Measurements from ENCODE around the gene TOB2.

TOB2 gene

GRCh38 chr22:41488076-41488475, 41.5 kb upstream of the TOB2 start:
- Histone ChIP-seq H3K4me2 (ENCODE audit: low read length, poor library complexity, severe bottlenecking) (no peak overlapping the region), H3K9me3 (ENCODE audit: control insufficient read depth, low read length) (no peaks in the 10 kb centered on the region), H3K14ac (ENCODE audit: low read length in 2 of 2) (no peak overlapping the region), H3K27me3 (ENCODE audit: control insufficient read depth in 1 of 2, insufficient read depth in 1 of 2, low read length in 2 of 2) (no peaks in the 10 kb centered on the region), H3K4ac (ENCODE audit: low read depth in 1 of 2, low read length in 2 of 2) (no peak overlapping the region), H2AFZ (ENCODE audit: low read depth, low read length) (no peak overlapping the region), H2BK120ac (ENCODE audit: low read depth, low read length) (no peak overlapping the region), H3K18ac (ENCODE audit: low read depth in 1 of 2, low read length in 2 of 2) (no peak overlapping the region), H4K91ac (ENCODE audit: low read length) (no peak overlapping the region), H2BK15ac (ENCODE audit: low read depth, poor library complexity, severe bottlenecking) (no peak overlapping the region), H3K4me3 (ENCODE audit: insufficient read depth in 1 of 2, low read depth in 1 of 2, low read length in 2 of 2) (no peak overlapping the region), H2AK5ac (ENCODE audit: low read length, severe bottlenecking) (no peak overlapping the region), H3K9ac (ENCODE audit: low read length) (no peak overlapping the region), H3K4me1 (ENCODE audit: control insufficient read depth, insufficient read depth, low read depth, low read length) (peaks cover 3% of the 10 kb centered on the region), H2BK12ac (ENCODE audit: low read length in 2 of 2) (no peak overlapping the region), H4K8ac (ENCODE audit: low read length) (no peak overlapping the region), H3K79me1 (replicated peaks; ENCODE audit: low read length, poor library complexity, severe bottlenecking) (peaks cover 24% of the 10 kb centered on the region), H2BK5ac (ENCODE audit: low read depth, low read length, poor library complexity, severe bottlenecking) (no peak overlapping the region), H3K27ac (ENCODE audit: low read length, poor library complexity, severe bottlenecking) (no peak overlapping the region), H3K23ac (ENCODE audit: low read length in 2 of 2) (no peak overlapping the region), H3K36me3 (ENCODE audit: control insufficient read depth in 1 of 2, insufficient read depth in 2 of 2, low read depth in 1 of 2, low read length in 2 of 2) (no peaks in the 10 kb centered on the region)
- 96% methylated on average over 4 of the region's 4 CpGs for WGBS
- no peak for DNase-seq

- peaks cover 4% of the 10 kb centered on the region for H3K4me1 ChIP-seq (ENCODE audit: control insufficient read depth, insufficient read depth, low read depth, low read length)
- H3K4me2 ChIP-seq (ENCODE audit: low read length, poor library complexity, severe bottlenecking), result no peak overlapping the region
- no peak overlapping the region for H4K8ac ChIP-seq (ENCODE audit: low read length)
- no peaks in the 10 kb centered on the region for H3K36me3 ChIP-seq (ENCODE audit: control insufficient read depth in 1 of 2, insufficient read depth in 2 of 2, low read depth in 1 of 2, low read length in 2 of 2)
- peaks cover 22% of the 10 kb centered on the region for H3K79me1 ChIP-seq (replicated peaks; ENCODE audit: low read length, poor library complexity, severe bottlenecking)
- H3K4ac ChIP-seq (ENCODE audit: low read depth in 1 of 2, low read length in 2 of 2), result no peak overlapping the region
- H3K4me3 ChIP-seq (ENCODE audit: insufficient read depth in 1 of 2, low read depth in 1 of 2, low read length in 2 of 2), result no peak overlapping the region
- H3K9ac ChIP-seq (ENCODE audit: low read length), result no peak overlapping the region
- H2BK12ac ChIP-seq (ENCODE audit: low read length in 2 of 2), result no peak overlapping the region
- no peak overlapping the region for H2AFZ ChIP-seq (ENCODE audit: low read depth, low read length)
- H2BK5ac ChIP-seq (ENCODE audit: low read depth, low read length, poor library complexity, severe bottlenecking), result no peak overlapping the region
- H2BK120ac ChIP-seq (ENCODE audit: low read depth, low read length), result no peak overlapping the region
- H3K14ac ChIP-seq (ENCODE audit: low read length in 2 of 2), result no peak overlapping the region
- WGBS, result 97% methylated on average over 7 of the region's 8 CpGs
- H3K27ac ChIP-seq (ENCODE audit: low read length, poor library complexity, severe bottlenecking), result no peak overlapping the region
- no peak overlapping the region for H3K18ac ChIP-seq (ENCODE audit: low read depth in 1 of 2, low read length in 2 of 2)
- no peaks in the 10 kb centered on the region for H3K27me3 ChIP-seq (ENCODE audit: control insufficient read depth in 1 of 2, insufficient read depth in 1 of 2, low read length in 2 of 2)
- H3K23ac ChIP-seq (ENCODE audit: low read length in 2 of 2), result no peak overlapping the region
- H4K91ac ChIP-seq (ENCODE audit: low read length), result no peak overlapping the region
- no peak for DNase-seq
- no peaks in the 10 kb centered on the region for H3K9me3 ChIP-seq (ENCODE audit: control insufficient read depth, low read length)
- no peak overlapping the region for H2BK15ac ChIP-seq (ENCODE audit: low read depth, poor library complexity, severe bottlenecking)
- H2AK5ac ChIP-seq (ENCODE audit: low read length, severe bottlenecking), result no peak overlapping the region
These were observed 40.7 kb upstream of the TOB2 start for GRCh38 chr22:41487037-41487935.

DNA sequence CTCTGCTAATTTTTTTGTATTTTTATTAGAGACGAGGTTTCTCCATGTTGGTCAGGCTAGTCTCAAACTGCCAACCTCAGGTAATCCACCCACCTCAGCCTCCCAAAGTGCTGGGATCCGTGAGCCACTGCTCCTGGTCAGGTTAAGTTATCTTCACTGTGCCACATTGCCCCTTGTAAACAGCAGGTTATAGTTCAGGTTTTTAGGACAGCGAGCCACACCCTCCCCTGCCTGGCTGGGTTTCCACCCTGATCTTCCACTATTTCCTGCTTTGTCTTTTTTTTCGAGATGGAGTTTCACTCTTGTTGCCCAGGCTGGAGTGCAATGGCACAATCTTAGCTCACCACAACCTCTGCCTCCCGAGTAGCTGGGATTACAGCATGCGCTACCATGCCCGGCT, 38.4 kb upstream of the TOB2 start:
- Histone ChIP-seq H3K79me1 (replicated peaks; ENCODE audit: low read length, poor library complexity, severe bottlenecking) (peaks cover 28% of the 10 kb centered on the region), H3K23ac (ENCODE audit: low read length in 2 of 2) (no peak overlapping the region), H3K4ac (ENCODE audit: low read depth in 1 of 2, low read length in 2 of 2) (no peak overlapping the region), H2AK5ac (ENCODE audit: low read length, severe bottlenecking) (no peak overlapping the region), H3K18ac (ENCODE audit: low read depth in 1 of 2, low read length in 2 of 2) (no peak overlapping the region), H3K9me3 (ENCODE audit: control insufficient read depth, low read length) (no peaks in the 10 kb centered on the region), H3K14ac (ENCODE audit: low read length in 2 of 2) (no peak overlapping the region), H3K27me3 (ENCODE audit: control insufficient read depth in 1 of 2, insufficient read depth in 1 of 2, low read length in 2 of 2) (no peaks in the 10 kb centered on the region), H3K4me3 (ENCODE audit: insufficient read depth in 1 of 2, low read depth in 1 of 2, low read length in 2 of 2) (no peak overlapping the region), H2BK12ac (ENCODE audit: low read length in 2 of 2) (no peak overlapping the region), H3K36me3 (ENCODE audit: control insufficient read depth in 1 of 2, insufficient read depth in 2 of 2, low read depth in 1 of 2, low read length in 2 of 2) (peaks cover 0 to 4% of the 10 kb centered on the region in 2 experiments), H3K27ac (ENCODE audit: low read length, poor library complexity, severe bottlenecking) (no peak overlapping the region), H2AFZ (ENCODE audit: low read depth, low read length) (no peak overlapping the region), H3K9ac (ENCODE audit: low read length) (no peak overlapping the region), H2BK15ac (ENCODE audit: low read depth, poor library complexity, severe bottlenecking) (no peak overlapping the region), H2BK120ac (ENCODE audit: low read depth, low read length) (no peak overlapping the region), H4K91ac (ENCODE audit: low read length) (no peak overlapping the region), H3K4me1 (ENCODE audit: control insufficient read depth, insufficient read depth, low read depth, low read length) (peaks cover 13% of the 10 kb centered on the region), H3K4me2 (ENCODE audit: low read length, poor library complexity, severe bottlenecking) (no peak overlapping the region), H2BK5ac (ENCODE audit: low read depth, low read length, poor library complexity, severe bottlenecking) (no peak overlapping the region), H4K8ac (ENCODE audit: low read length) (no peak overlapping the region)
- 99% methylated on average over 7 of the region's 7 CpGs for WGBS
- no peak for DNase-seq

- no peak overlapping the region for H2BK15ac ChIP-seq (ENCODE audit: low read depth, poor library complexity, severe bottlenecking)
- H3K4me2 ChIP-seq (ENCODE audit: low read length, poor library complexity, severe bottlenecking), result no peak overlapping the region
- peak; percentile 28 for DNase-seq
- no peak overlapping the region for H4K8ac ChIP-seq (ENCODE audit: low read length)
- H3K4me3 ChIP-seq (ENCODE audit: insufficient read depth in 1 of 2, low read depth in 1 of 2, low read length in 2 of 2), result no peak overlapping the region
- no peak overlapping the region for H3K14ac ChIP-seq (ENCODE audit: low read length in 2 of 2)
- H2AK5ac ChIP-seq (ENCODE audit: low read length, severe bottlenecking), result peak overlapping the region; percentile 2
- H2BK5ac ChIP-seq (ENCODE audit: low read depth, low read length, poor library complexity, severe bottlenecking), result no peak overlapping the region
- WGBS, result 58% methylated on average over 2 of the region's 2 CpGs
- no peak overlapping the region for H4K91ac ChIP-seq (ENCODE audit: low read length)
- no peak overlapping the region for H2AFZ ChIP-seq (ENCODE audit: low read depth, low read length)
- H2BK12ac ChIP-seq (ENCODE audit: low read length in 2 of 2), result no peak overlapping the region
- no peak overlapping the region for H3K27ac ChIP-seq (ENCODE audit: low read length, poor library complexity, severe bottlenecking)
- no peaks in the 10 kb centered on the region for H3K27me3 ChIP-seq (ENCODE audit: control insufficient read depth in 1 of 2, insufficient read depth in 1 of 2, low read length in 2 of 2)
- H3K36me3 ChIP-seq (ENCODE audit: control insufficient read depth in 1 of 2, insufficient read depth in 2 of 2, low read depth in 1 of 2, low read length in 2 of 2), result peaks cover 0 to 12% of the 10 kb centered on the region in 2 experiments
- H3K18ac ChIP-seq (ENCODE audit: low read depth in 1 of 2, low read length in 2 of 2), result no peak overlapping the region
- H3K9ac ChIP-seq (ENCODE audit: low read length), result peak overlapping the region; percentile 59
- no peak overlapping the region for H3K23ac ChIP-seq (ENCODE audit: low read length in 2 of 2)
- no peak overlapping the region for H2BK120ac ChIP-seq (ENCODE audit: low read depth, low read length)
- no peaks in the 10 kb centered on the region for H3K9me3 ChIP-seq (ENCODE audit: control insufficient read depth, low read length)
- H3K4ac ChIP-seq (ENCODE audit: low read depth in 1 of 2, low read length in 2 of 2), result peak overlapping the region in 1 of 2 experiments; percentile 46
- H3K4me1 ChIP-seq (ENCODE audit: control insufficient read depth, insufficient read depth, low read depth, low read length), result peaks cover 21% of the 10 kb centered on the region
- peaks cover 38% of the 10 kb centered on the region for H3K79me1 ChIP-seq (replicated peaks; ENCODE audit: low read length, poor library complexity, severe bottlenecking)
These were observed 35.8 kb upstream of the TOB2 start for GRCh38 chr22:41482319-41482935.
